WTC11 (cell line): ENCODE measurements around the gene MAP2K1. TPM values are rescaled to one million over a fixed set of nuclear protein-coding genes. Genes with fewer than 3 reads are reported as not detected.

Source experiments
- ATAC-seq: fragments of 200-7000 bp; cut with Tn5 transposase; 2 replicates; pipeline ENCODE4 v1.10.0; 2021; ENCODE audit warnings: mild to moderate bottlenecking, moderate library complexity
- CTCF ChIA-PET: fragments of 300-600 bp; sonication (Branson Sonifier 250); formaldehyde crosslinking; loops from one replicate; lab custom pipeline; 2021; ENCODE audit warnings: antibody characterized with exemption; lab: Charles Lee
- POLR2A ChIA-PET: fragments of 350-600 bp; sonication (Branson Sonifier 250); formaldehyde crosslinking; loops from one replicate; lab custom pipeline; 2021; ENCODE audit warnings: antibody characterized with exemption; lab: Charles Lee
- DNase-seq: peaks from one replicate; pipeline ENCODE4 v3.0.0; 2021; ENCODE audit warnings: low spot score
- H3K27ac Mint-ChIP-seq: 2 replicates; pipeline ENCODE4 v1.8.0; 2021; ENCODE audit warnings: mixed read lengths
- H3K27me3 Mint-ChIP-seq: 2 replicates; pipeline ENCODE4 v1.8.0; 2021; ENCODE audit warnings: low read depth, mild to moderate bottlenecking, moderate library complexity, mixed read lengths
- H3K36me3 Mint-ChIP-seq: 2 replicates; pipeline ENCODE4 v1.8.0; 2021; ENCODE audit warnings: mixed read lengths
- H3K4me1 Mint-ChIP-seq: 2 replicates; pipeline ENCODE4 v1.8.0; 2022; ENCODE audit warnings: mixed read lengths
- H3K4me3 Mint-ChIP-seq: 2 replicates; pipeline ENCODE4 v1.8.0; 2021; ENCODE audit warnings: mild to moderate bottlenecking, moderate library complexity, mixed read lengths
- H3K9me3 Mint-ChIP-seq: 2 replicates; pipeline ENCODE4 v1.8.0; 2021; ENCODE audit warnings: mixed read lengths
- ATF1 ChIP-seq: sonication (generic); formaldehyde crosslinking; IDR thresholded peaks from 2 replicates; pipeline ENCODE4 v1.8.1; 2023; ENCODE audit warnings: mild to moderate bottlenecking, moderate library complexity, missing genetic modification reagents
- CBFB ChIP-seq: sonication (generic); formaldehyde crosslinking; IDR thresholded peaks from 2 replicates; pipeline ENCODE4 v1.8.1; 2022; ENCODE audit warnings: mild to moderate bottlenecking, low read depth, missing genetic modification reagents
- FOXJ3 ChIP-seq: sonication (generic); formaldehyde crosslinking; IDR thresholded peaks from 2 replicates; pipeline ENCODE4 v1.9.0; 2021; ENCODE audit warnings: missing genetic modification reagents, mild to moderate bottlenecking, borderline replicate concordance
- HMGA2 ChIP-seq: fragments of 250-450 bp; sonication (Bioruptor Pico); IDR thresholded peaks from 2 replicates; pipeline ENCODE4 v1.4.0; 2021; ENCODE audit warnings: mild to moderate bottlenecking, moderate library complexity
- JAZF1 ChIP-seq: fragments of 250-450 bp; sonication (Bioruptor Pico); IDR thresholded peaks from 2 replicates; pipeline ENCODE4 v1.9.0; 2021; ENCODE audit warnings: moderate library complexity, mild to moderate bottlenecking, inconsistent platforms
- MXD4 ChIP-seq: fragments of 250-450 bp; sonication (Bioruptor Pico); IDR thresholded peaks from 2 replicates; pipeline ENCODE4 v1.8.0; 2021; ENCODE audit warnings: mild to moderate bottlenecking, moderate library complexity, borderline replicate concordance
- NR2C2 ChIP-seq: sonication (generic); formaldehyde crosslinking; IDR thresholded peaks from 2 replicates; pipeline ENCODE4 v1.8.0; 2022; ENCODE audit warnings: mild to moderate bottlenecking, missing genetic modification reagents
- PRRX2 ChIP-seq: fragments of 250-450 bp; sonication (Bioruptor Pico); IDR thresholded peaks from 2 replicates; pipeline ENCODE4 v1.8.0; 2021; ENCODE audit warnings: mild to moderate bottlenecking
- SMAD3 ChIP-seq: sonication (generic); formaldehyde crosslinking; IDR thresholded peaks from 2 replicates; pipeline ENCODE4 v1.8.0; 2022; ENCODE audit warnings: missing genetic modification reagents, mild to moderate bottlenecking, borderline replicate concordance
- SOX15 ChIP-seq: fragments of 250-450 bp; sonication (Bioruptor Pico); IDR thresholded peaks from 2 replicates; pipeline ENCODE4 v1.9.0; 2021; ENCODE audit warnings: mild to moderate bottlenecking
- ZNF416 ChIP-seq: fragments of 250-450 bp; sonication (Bioruptor Pico); IDR thresholded peaks from 2 replicates; pipeline ENCODE4 v1.9.0; 2021; ENCODE audit warnings: mild to moderate bottlenecking, inconsistent platforms
- ZNF671 ChIP-seq: fragments of 250-450 bp; sonication (Bioruptor Pico); IDR thresholded peaks from 2 replicates; pipeline ENCODE4 v1.8.0; 2021; ENCODE audit warnings: mild to moderate bottlenecking
- total RNA-seq: library from RNA; stranded (reverse); gene quantifications from 3 replicates; pipeline ENCODE4 v1.2.3, GENCODE V29; 2021
- TF ChIP-seq, protein P1 (sequence below): sonication (generic); formaldehyde crosslinking; IDR thresholded peaks from 2 replicates; pipeline ENCODE4 v1.8.1; 2022; ENCODE audit warnings: low read depth, mild to moderate bottlenecking, moderate library complexity, missing genetic modification reagents, borderline replicate concordance
- TF ChIP-seq, protein P2 (sequence below): fragments of 200-600 bp; IDR thresholded peaks from 2 replicates; pipeline ENCODE4 v1.8.0; 2022; ENCODE audit warnings: antibody characterized with exemption
- TF ChIP-seq, protein P3 (sequence below): sonication (generic); formaldehyde crosslinking; IDR thresholded peaks from 2 replicates; pipeline ENCODE4 v1.8.1; 2023; ENCODE audit warnings: mild to moderate bottlenecking, missing genetic modification reagents, moderate library complexity
- TF ChIP-seq, protein P4 (sequence below): fragments of 250-450 bp; sonication (Bioruptor Pico); IDR thresholded peaks from 2 replicates; pipeline ENCODE4 v1.9.0; 2021; ENCODE audit warnings: mild to moderate bottlenecking
- TF ChIP-seq, protein P5 (sequence below): sonication (generic); formaldehyde crosslinking; IDR thresholded peaks from 2 replicates; pipeline ENCODE4 v1.8.1; 2023; ENCODE audit warnings: mild to moderate bottlenecking, missing genetic modification reagents, moderate library complexity
- TF ChIP-seq, protein P6 (sequence below): fragments of 250-450 bp; sonication (Bioruptor Pico); IDR thresholded peaks from 2 replicates; pipeline ENCODE4 v2.1.2; 2022; ENCODE audit warnings: mild to moderate bottlenecking, moderate library complexity
- TF ChIP-seq, protein P7 (sequence below): fragments of 250-450 bp; sonication (Bioruptor Pico); IDR thresholded peaks from 2 replicates; pipeline ENCODE4 v1.8.0; 2021; ENCODE audit warnings: mild to moderate bottlenecking
- TF ChIP-seq, protein P8 (sequence below): fragments of 250-450 bp; sonication (Bioruptor Pico); IDR thresholded peaks from 2 replicates; pipeline ENCODE4 v1.9.0; 2021; ENCODE audit warnings: mild to moderate bottlenecking

Gene MAP2K1
- total RNA-seq, 1 experiment from 2014 or later, result 93.0 TPM

DNA sequence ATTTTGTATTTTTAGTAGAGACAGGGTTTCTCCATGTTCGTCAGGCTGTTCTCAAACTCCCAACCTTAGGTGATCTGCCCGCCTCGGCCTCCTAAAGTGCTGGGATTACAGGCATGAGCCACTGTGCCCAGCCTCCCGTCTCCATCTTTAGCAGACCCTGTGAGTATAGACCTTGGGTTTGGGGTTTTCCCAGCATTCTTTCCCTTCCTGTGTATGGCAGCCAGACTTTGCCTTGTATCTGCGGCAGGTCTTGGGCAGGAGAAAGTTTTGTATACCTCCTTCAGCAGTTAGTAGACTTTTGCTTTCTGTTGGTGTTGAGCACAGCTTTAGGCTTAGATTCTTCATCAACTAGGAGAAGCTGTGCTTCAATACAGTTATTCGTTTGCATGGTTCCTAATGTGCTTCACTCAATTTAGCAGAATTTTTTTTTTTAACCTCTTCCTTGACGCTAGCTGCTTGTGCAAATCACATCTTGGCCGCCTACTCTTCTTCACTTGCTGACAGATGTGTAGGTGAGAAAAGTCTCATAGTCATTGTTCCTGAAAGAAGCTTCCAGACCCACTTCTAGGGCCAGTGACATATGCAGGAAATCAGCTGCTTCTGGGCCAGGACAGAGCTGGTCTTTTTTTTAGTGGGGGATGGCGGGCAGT lies 38.4 kb downstream of the MAP2K1 start:
- TF ChIP-seq CBFB (no peak), MXD4 (no peak), HMGA2 (CRISPR knock-in tag) (no peak), NR2C2 (CRISPR knock-in tag) (no peak), SMAD3 (no peak), FOXJ3 (CRISPR knock-in tag) (no peak), JAZF1 (CRISPR knock-in tag) (no peak)
- TF ChIP-seq, protein P1, sequence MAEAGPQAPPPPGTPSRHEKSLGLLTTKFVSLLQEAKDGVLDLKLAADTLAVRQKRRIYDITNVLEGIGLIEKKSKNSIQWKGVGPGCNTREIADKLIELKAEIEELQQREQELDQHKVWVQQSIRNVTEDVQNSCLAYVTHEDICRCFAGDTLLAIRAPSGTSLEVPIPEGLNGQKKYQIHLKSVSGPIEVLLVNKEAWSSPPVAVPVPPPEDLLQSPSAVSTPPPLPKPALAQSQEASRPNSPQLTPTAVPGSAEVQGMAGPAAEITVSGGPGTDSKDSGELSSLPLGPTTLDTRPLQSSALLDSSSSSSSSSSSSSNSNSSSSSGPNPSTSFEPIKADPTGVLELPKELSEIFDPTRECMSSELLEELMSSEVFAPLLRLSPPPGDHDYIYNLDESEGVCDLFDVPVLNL, result no peak
- TF ChIP-seq, protein P2, sequence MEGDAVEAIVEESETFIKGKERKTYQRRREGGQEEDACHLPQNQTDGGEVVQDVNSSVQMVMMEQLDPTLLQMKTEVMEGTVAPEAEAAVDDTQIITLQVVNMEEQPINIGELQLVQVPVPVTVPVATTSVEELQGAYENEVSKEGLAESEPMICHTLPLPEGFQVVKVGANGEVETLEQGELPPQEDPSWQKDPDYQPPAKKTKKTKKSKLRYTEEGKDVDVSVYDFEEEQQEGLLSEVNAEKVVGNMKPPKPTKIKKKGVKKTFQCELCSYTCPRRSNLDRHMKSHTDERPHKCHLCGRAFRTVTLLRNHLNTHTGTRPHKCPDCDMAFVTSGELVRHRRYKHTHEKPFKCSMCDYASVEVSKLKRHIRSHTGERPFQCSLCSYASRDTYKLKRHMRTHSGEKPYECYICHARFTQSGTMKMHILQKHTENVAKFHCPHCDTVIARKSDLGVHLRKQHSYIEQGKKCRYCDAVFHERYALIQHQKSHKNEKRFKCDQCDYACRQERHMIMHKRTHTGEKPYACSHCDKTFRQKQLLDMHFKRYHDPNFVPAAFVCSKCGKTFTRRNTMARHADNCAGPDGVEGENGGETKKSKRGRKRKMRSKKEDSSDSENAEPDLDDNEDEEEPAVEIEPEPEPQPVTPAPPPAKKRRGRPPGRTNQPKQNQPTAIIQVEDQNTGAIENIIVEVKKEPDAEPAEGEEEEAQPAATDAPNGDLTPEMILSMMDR, result no peak
- TF ChIP-seq, protein P3, sequence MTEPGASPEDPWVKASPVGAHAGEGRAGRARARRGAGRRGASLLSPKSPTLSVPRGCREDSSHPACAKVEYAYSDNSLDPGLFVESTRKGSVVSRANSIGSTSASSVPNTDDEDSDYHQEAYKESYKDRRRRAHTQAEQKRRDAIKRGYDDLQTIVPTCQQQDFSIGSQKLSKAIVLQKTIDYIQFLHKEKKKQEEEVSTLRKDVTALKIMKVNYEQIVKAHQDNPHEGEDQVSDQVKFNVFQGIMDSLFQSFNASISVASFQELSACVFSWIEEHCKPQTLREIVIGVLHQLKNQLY (CRISPR knock-in tag), result no peak
- TF ChIP-seq, protein P4, sequence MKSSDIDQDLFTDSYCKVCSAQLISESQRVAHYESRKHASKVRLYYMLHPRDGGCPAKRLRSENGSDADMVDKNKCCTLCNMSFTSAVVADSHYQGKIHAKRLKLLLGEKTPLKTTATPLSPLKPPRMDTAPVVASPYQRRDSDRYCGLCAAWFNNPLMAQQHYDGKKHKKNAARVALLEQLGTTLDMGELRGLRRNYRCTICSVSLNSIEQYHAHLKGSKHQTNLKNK (CRISPR knock-in tag), result no peak
- CTCF ChIA-PET, result interaction anchor here (0.7 to 1.4 kb wide), 2 partner anchors 20 to 39 kb away, joined by 3 read pairs; partner anchors contain the start of gene MAP2K1
- no peak for DNase-seq
- Mint-ChIP-seq H3K4me1 (peaks cover 45% of the 10 kb centered on the region), H3K4me3 (no peak overlapping the region), H3K27me3 (no peaks in the 10 kb centered on the region), H3K36me3 (peaks cover 3% of the 10 kb centered on the region; the same call in 1 of the 2 replicates), H3K27ac (peak overlapping the region; percentile 67), H3K9me3 (no peaks in the 10 kb centered on the region)
- ATAC-seq, result no peak
- POLR2A ChIA-PET, result interaction anchor here (0.7 kb wide), 2 partner anchors 52 to 369 kb away, joined by 3 to 4 read pairs; no protein-coding TSS in a partner anchor

DNA sequence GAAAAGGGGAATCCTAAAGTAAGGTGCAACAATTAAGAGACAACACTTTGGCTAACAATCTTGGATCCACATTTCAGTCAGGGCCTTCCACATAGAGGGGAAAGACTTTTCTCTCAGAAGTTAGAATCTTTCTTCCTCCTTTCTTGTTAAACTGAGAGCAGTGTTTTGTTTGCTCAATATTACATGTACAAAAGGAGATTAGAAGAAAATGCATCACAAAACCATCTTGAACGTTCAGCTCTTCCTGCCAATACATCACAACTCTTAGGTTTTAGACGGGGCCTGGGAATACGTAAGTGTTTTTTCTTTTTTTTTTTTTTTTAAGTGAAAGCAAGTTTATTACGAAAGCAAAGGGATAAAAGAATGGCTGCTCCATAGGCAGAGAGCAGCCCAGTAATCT lies 39.1 kb downstream of the MAP2K1 start:
- no peak for ATAC-seq
- Mint-ChIP-seq H3K4me1 (peaks cover 50% of the 10 kb centered on the region), H3K9me3 (no peaks in the 10 kb centered on the region), H3K4me3 (no peak overlapping the region), H3K27me3 (no peaks in the 10 kb centered on the region), H3K36me3 (peaks cover 3% of the 10 kb centered on the region; the same call in 1 of the 2 replicates), H3K27ac (peak overlapping the region; percentile 67)
- POLR2A ChIA-PET, result interaction anchor here (0.7 kb wide), 2 partner anchors 51 to 368 kb away, joined by 3 to 4 read pairs; no protein-coding TSS in a partner anchor
- DNase-seq, result no peak
- CTCF ChIA-PET, result interaction anchor here (0.7 to 1.4 kb wide), 2 partner anchors 21 to 39 kb away, joined by 3 read pairs; partner anchors contain the start of gene MAP2K1
- TF ChIP-seq PRRX2 (CRISPR knock-in tag) (no peak), ZNF671 (CRISPR knock-in tag) (no peak), SMAD3 (no peak), ATF1 (CRISPR knock-in tag) (no peak), SOX15 (no peak), CBFB (no peak), ZNF416 (CRISPR knock-in tag) (no peak)
- TF ChIP-seq, protein P5, sequence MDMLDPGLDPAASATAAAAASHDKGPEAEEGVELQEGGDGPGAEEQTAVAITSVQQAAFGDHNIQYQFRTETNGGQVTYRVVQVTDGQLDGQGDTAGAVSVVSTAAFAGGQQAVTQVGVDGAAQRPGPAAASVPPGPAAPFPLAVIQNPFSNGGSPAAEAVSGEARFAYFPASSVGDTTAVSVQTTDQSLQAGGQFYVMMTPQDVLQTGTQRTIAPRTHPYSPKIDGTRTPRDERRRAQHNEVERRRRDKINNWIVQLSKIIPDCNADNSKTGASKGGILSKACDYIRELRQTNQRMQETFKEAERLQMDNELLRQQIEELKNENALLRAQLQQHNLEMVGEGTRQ (CRISPR knock-in tag), result no peak
- TF ChIP-seq, protein P2, result no peak
- TF ChIP-seq, protein P6, sequence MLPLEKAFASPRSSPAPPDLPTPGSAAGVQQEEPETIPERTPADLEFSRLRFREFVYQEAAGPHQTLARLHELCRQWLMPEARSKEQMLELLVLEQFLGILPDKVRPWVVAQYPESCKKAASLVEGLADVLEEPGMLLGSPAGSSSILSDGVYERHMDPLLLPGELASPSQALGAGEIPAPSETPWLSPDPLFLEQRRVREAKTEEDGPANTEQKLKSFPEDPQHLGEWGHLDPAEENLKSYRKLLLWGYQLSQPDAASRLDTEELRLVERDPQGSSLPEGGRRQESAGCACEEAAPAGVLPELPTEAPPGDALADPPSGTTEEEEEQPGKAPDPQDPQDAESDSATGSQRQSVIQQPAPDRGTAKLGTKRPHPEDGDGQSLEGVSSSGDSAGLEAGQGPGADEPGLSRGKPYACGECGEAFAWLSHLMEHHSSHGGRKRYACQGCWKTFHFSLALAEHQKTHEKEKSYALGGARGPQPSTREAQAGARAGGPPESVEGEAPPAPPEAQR (CRISPR knock-in tag), result no peak
- TF ChIP-seq, protein P7, sequence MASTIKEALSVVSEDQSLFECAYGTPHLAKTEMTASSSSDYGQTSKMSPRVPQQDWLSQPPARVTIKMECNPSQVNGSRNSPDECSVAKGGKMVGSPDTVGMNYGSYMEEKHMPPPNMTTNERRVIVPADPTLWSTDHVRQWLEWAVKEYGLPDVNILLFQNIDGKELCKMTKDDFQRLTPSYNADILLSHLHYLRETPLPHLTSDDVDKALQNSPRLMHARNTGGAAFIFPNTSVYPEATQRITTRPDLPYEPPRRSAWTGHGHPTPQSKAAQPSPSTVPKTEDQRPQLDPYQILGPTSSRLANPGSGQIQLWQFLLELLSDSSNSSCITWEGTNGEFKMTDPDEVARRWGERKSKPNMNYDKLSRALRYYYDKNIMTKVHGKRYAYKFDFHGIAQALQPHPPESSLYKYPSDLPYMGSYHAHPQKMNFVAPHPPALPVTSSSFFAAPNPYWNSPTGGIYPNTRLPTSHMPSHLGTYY (CRISPR knock-in tag), result no peak
- TF ChIP-seq, protein P8, sequence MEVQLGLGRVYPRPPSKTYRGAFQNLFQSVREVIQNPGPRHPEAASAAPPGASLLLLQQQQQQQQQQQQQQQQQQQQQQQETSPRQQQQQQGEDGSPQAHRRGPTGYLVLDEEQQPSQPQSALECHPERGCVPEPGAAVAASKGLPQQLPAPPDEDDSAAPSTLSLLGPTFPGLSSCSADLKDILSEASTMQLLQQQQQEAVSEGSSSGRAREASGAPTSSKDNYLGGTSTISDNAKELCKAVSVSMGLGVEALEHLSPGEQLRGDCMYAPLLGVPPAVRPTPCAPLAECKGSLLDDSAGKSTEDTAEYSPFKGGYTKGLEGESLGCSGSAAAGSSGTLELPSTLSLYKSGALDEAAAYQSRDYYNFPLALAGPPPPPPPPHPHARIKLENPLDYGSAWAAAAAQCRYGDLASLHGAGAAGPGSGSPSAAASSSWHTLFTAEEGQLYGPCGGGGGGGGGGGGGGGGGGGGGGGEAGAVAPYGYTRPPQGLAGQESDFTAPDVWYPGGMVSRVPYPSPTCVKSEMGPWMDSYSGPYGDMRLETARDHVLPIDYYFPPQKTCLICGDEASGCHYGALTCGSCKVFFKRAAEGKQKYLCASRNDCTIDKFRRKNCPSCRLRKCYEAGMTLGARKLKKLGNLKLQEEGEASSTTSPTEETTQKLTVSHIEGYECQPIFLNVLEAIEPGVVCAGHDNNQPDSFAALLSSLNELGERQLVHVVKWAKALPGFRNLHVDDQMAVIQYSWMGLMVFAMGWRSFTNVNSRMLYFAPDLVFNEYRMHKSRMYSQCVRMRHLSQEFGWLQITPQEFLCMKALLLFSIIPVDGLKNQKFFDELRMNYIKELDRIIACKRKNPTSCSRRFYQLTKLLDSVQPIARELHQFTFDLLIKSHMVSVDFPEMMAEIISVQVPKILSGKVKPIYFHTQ (CRISPR knock-in tag), result no peak
